GM20000 (cell line): Measurements from ENCODE around the gene PARN.
"Not testable (repeated sequence)": the region's sequence is repeated elsewhere in the genome, so short reads cannot be mapped to it uniquely, and the experiment has no call there.

ENCODE experiments used
- DNase-seq: peaks from one replicate; pipeline ENCODE4 v3.0.0; 2012; ENCODE audit warnings: low spot score
- CTCF ChIP-seq: IDR thresholded peaks from 2 replicates; pipeline ENCODE4 v1.5.1; 2012; ENCODE audit warnings: mild to moderate bottlenecking, control low read depth; ENCODE audit errors: extremely low read depth, missing control alignments

Gene PARN

GRCh38 chr16:14585287-14585686, 44.8 kb downstream of the PARN start:
- no peak for DNase-seq
- TF ChIP-seq CTCF, result no peak

- not testable (repeated sequence) for DNase-seq
These were observed 49.1 kb downstream of the PARN start for GRCh38 chr16:14580926-14581325.

- no peak for DNase-seq
- no peak for TF ChIP-seq CTCF
These were observed 50.8 kb downstream of the PARN start for GRCh38 chr16:14579266-14579665.

GRCh38 chr16:14576532-14576931, 53.5 kb downstream of the PARN start:
- no peak for TF ChIP-seq CTCF
- DNase-seq, result no peak

- DNase-seq, result no peak
- TF ChIP-seq CTCF, result no peak
These were observed 54.0 kb downstream of the PARN start for GRCh38 chr16:14576069-14576468.

GRCh38 chr16:14574698-14575415, 55.2 kb downstream of the PARN start:
- DNase-seq, result not testable (repeated sequence)

GRCh38 chr16:14572535-14572934, 57.5 kb downstream of the PARN start:
- no peak for TF ChIP-seq CTCF

GRCh38 chr16:14569213-14569612, 60.8 kb downstream of the PARN start:
- DNase-seq, result no peak
- TF ChIP-seq CTCF, result no peak

More at GRCh38 chr16:14572535-14572934, 57.5 kb downstream of the PARN start:
- no peak for DNase-seq
